ENCODE results near the gene LTA4H.

- no peak for TF ChIP-seq CTCF (conservative IDR thresholded peaks at IDR 0.05; ENCODE audit: low read length)
- no peak for TF ChIP-seq EZH2phosphoT487 (IDR thresholded peaks at IDR 0.05; ENCODE audit: borderline replicate concordance)
Observed at GRCh38 chr12:96083020-96083719, 47.8 kb upstream of the LTA4H start.

All from Loucy (cell line).